Stimulated activated CD4-positive, alpha-beta T cell treated with anti-CD3 and anti-CD28 coated beads, Interleukin-15, amount 100 ng/mL, for 24 hours (primary cell): ENCODE data around the gene NECTIN4.
A peak's percentile ranks its signal among the peaks of the same experiment; 100 is the strongest.

ENCODE experiments used
- DNase-seq: peaks from one replicate; pipeline ENCODE4 v3.0.0-alpha.2; 2020

The NECTIN4 gene

GRCh38 chr1:161111117-161111516 is 21.8 kb upstream of the NECTIN4 start:
- DNase-seq = no peak

DNA sequence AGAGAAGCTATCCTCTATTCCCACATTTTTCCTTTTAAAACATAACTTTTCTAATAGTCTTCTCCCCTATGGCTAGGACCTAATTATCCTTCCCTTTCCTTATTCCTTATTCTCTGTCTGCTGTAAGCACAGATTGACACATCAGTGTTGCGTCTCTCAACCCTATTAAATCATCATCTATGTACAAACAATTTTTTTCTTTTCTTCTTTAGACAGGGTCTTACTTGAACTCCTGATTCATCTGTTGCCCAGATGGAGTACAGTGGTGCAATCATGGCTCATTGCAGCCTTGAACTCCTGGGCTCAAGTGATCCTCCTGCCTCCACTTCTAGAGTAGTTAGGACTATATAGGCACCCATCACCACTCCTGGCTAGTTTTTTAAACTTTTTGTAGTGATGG is 17.1 kb upstream of the NECTIN4 start:
- DNase-seq = no peak

- no peak for DNase-seq
Measured at GRCh38 chr1:161100556-161100955, 11.2 kb upstream of the NECTIN4 start.

DNA sequence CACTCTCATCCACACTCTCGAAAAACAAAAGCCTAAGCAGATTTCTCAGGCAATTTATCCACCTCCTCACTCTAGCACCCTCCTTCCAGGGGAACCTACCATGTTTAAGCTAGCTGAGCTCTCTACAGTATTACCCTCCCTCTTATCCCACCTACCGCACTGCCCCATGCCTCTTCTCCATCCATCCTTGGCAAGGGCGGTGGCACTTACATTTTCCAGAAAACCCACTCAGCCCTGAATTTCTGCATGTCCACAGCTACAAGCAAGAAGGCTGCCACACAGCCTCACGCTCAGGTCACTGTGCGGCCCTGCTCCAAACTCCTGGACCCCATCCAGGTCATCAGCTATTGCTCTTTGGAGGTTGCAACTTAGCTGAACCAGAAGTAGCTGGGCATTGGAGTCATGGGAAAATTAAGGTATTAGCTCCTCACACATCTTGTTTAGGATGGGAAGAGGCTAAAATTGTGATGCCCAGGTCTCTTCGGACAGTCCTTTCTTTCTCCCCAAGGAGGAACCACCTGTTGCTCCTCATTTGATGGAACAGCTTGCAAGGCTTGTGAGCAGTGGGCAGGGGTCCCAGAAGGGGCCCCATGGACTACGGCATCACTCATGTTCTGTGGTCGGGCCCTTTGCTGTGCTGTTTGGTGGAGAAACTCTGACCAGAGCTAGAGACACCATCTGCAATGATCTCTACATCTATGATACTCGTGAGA is 9.9 kb upstream of the NECTIN4 start:
- DNase-seq = no peak

- DNase-seq = peak; percentile 80
Measured at GRCh38 chr1:161098210-161099068, 9.1 kb upstream of the NECTIN4 start, which contains the start of gene KLHDC9. Gene KLHDC9 (plus strand): TSS chr1:161098361. CDS start chr1:161098536, 175 bp downstream.

DNA sequence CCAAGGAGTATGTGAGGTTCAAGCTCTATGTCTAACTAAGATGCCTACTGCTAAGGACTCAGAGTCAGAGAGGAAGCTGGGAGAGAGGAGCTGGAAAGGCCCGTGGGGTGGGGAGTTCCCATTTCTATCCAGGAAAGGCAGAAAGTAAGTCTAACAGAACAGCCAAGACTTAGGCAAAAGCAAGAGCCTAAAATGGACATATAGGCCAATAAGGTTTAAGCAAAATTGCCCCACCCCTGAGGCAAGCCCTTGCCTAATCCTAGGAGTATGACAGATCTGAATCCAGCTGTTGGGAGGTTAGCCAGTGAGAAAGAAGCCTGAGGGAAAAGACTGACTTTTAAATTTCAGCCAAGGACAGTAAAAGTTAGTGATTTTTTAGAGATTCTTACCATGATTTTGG is 7.2 kb upstream of the NECTIN4 start:
- no peak for DNase-seq

- DNase-seq = no peak
Measured at GRCh38 chr1:161096015-161096414, 6.7 kb upstream of the NECTIN4 start.

GRCh38 chr1:161095230-161095629 is 5.9 kb upstream of the NECTIN4 start:
- no peak for DNase-seq

DNA sequence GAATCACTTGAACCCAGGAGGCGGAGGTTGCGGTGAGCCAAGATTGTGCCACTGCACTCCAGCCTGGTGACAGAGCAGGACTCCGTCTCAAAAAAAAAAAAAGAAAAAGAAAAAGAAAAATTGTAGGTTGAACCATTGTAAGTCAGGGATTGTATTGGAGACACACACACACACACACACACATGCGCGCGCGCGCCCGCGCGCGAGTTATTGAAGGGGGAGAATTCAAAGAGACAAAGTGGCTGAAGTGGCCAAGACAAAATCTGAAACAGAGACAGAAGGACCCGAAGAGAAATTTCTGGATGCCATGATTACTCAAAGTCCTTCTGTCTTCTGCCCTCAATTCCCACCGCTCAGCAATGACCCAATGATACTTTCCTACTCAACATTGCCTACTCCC is 5.1 kb upstream of the NECTIN4 start:
- DNase-seq = no peak

DNA sequence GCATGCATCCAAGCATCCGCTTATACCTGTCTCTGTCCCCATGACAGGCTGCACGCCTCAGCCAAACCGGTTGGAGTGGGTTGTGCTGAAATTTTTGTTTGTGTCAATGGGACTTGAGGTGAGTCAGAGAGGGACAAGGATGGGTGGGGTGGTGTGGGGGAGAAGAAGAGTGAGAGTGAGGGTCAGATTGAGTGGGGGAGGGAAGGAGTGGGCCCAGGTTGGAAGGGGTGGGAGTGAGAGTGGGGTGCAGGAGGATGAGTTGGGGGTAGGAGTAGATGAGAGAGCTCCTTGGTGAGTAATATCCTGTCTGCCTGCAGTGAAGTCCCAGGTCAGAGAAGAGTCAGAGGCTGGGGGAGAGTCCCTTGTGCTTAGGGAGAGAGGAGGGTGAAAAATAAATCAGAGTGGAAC is 3.3 kb upstream of the NECTIN4 start:
- peak; percentile 64 for DNase-seq

DNA sequence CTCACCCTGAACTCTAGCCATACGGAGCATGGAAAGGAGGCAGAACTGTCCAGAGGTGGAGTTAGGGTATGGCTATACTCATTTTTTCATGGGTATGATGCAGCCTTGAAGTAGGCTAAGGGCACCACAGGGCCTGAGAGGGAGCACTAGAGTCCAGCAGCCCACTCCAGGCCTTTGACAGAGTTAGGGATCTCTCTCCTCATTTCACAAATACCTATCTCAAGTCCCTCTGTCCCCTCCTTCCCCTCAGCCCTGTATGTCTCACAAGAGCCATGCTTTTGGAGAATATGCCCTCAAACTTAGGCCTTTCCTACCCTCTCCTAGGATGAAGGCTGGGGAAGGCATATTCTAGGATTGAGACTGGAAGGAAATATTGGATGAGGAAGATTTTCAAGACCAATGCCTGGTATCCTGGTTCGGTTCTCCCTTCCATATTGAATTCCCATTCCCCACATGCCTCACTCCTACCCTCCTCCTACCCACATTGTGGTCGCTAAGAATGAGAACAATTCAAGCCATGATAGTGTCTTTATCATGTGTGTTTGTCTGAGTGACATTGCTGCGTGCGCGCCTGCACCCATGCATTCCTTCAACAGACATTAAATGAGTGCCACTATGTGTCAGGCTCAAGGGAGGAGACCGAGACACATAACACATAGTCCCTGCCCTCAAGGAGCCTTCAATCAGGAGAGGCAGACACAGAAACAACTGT is 2.6 kb upstream of the NECTIN4 start:
- DNase-seq = no peak

DNA sequence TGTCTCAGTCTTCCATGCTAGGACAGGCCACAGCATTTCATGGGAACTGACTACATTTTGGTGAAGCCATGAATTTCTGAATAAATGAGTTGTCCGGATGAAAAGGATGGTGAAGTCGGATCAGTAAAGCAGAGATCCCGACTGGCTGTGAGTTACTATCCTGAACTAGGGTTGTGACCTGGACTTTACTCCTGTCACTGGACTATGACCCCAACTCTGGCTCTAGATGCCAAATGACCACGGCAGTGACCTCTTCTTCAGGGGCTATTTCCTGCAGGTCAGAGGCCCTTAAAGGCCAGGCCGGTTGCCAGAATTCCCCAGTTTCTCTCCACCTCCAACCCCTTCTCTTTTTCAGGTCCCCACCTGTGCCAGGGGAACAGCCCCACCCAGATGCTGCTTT is 1.7 kb upstream of the NECTIN4 start:
- DNase-seq = no peak

DNA sequence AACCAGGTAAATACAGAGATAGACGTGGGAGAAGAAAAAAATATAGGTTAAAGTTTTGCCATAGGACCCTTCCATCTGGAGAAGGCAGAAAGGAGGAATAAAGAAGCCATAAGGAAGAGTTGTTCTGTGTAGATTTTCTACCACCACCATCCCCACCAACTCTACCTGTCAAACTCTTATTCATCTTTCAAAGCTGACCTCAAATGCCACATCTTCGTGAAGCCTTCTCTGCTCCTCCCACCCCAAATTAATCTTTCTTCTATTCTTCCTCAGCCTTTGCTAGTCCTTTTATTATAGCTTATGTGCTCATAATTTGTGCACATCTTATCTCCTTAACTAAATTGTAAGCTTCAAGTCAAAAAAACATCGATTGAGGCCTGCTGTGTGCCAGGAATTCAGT is 1.3 kb upstream of the NECTIN4 start:
- no peak for DNase-seq

GRCh38 chr1:161089938-161090337 is 580 bp upstream of the NECTIN4 start:
- no peak for DNase-seq

DNA sequence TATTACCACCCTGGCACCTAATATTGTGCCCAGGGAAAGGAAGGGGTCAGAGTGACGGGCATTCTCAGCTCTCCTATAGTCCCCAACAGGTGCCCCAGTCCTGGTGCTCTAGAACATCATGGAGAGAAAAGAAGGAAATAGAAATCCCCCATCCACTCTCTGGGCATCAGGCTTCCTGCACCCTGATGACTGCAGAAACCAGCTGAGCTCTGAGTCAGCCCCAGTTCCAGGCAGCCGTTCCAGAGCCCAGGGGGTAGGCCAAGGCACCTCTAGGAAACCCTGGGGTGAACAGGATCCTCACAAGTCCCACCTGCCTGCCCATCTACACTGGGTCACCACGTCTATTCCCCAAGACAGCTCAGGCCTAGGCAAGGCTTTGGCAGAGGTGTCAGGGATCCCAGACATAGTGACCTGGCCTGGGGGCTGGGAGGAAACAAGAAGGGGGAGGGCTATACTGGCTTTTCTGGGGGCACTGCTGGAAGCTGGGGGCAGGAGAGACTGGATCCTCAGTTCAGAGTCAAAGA is 709 bp downstream of the NECTIN4 start:
- no peak for DNase-seq

DNA sequence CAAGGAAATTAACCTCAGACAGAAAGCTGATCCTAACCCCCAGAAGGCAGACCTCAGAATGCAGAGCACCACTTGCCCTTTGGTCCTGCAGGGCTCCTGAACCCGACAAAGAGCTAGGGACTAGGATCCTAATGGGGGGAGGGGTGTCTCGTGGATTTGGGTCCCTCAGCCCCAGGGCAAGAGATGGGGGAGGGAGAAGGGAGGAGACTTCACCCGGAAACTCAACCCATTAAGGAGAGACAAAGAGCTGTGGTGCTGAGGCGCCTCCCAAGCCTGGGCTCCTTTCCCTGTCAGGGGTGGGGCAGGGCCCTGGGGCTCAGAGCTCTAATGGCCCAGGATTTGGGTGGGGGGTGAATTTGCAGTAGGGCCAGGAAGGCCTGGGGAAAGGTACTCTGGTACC is 2.9 kb downstream of the NECTIN4 start:
- DNase-seq = no peak

DNA sequence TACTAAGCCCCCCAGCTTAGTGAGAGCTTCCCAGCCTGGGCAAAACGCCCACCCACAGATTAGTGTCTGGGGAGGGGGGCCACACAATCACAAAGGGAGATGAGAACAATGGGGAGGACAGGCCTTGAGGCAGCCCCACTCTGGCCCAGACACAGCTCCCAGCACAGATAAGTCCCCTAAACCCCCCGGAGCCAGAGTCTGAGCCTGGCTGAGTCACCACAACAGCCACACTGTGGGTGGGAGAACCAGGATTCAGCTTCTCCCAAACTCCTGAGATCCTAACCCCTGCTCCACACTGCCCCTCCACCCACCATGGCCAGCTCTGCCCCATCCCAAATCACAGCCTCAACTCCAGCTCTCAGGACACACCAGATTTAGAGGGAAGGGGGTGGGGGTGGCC is 4.2 kb downstream of the NECTIN4 start:
- no peak for DNase-seq

DNA sequence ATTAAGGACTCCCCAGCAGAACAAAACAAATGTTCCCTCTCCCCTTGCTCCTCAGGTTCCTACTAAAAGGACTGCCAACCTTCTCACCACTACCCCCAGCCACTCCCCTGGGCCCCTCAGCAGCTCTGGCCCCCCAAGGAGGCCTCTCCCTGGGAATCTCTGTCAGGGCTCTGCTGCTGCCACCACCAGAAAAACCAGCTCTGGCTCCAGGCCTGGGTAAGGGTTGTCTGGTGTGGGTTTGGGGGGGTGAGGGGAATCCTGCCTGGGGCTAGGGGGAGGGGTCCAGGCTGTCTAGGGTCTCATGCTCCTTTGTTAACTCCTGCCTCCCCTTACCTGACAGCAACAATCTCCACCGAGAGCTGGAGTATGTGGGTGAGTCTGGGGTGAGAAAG is 4.8 kb downstream of the NECTIN4 start:
- no peak for DNase-seq

DNA sequence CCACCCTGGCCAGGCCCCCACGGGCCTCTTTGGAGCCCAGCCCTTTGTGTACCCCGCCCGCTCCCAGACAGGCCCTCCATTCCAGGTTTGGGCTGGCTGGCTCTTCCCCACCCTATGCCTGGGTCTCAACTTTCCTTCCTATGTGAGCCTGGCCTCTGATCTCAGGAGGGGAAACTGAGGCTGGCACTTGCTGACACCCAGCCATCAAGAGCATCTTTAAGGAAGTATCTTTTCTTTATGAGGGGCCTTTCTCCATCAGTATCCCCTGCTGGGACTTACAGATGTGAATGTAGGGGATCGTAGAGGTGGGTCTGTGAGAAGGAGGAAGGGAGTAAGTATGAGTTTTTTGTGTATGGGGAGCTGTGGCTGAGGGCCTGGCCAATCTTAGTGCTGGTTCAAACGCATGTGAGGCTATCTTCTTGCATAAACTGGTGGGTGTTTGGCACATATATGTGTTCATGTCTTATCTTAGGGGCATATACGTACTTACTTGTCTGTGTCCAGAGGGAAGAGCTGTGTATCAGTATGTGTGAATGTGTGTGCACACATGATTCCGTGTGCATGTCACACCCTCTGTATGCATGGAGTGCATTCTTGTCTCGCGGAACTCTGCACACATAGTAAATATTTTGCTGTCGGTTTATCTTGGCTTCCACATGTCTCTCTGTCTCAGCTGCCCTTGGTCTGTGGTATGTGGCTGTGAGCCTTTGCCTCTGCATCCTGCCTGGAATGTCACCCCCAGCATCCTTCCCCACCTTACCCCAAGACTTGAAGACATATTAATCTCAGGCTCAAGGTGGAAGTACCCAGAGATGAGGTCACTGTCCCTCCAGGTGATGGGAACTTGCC is 5.4 kb downstream of the NECTIN4 start:
- DNase-seq = no peak

GRCh38 chr1:161082996-161083747 is 6.2 kb downstream of the NECTIN4 start:
- no peak for DNase-seq

GRCh38 chr1:161082483-161082882 is 6.9 kb downstream of the NECTIN4 start:
- no peak for DNase-seq

GRCh38 chr1:161081519-161081918 is 7.8 kb downstream of the NECTIN4 start:
- DNase-seq = no peak
